Trophoblast cell (in vitro differentiated cells and primary cell): ENCODE results near the gene MX2.
A peak's percentile ranks its signal among the peaks of the same experiment; 100 is the strongest.

Source experiments
- DNase-seq, 2 donors: peaks; one replicate each; pipeline ENCODE4 v3.0.0-alpha.2; 2016
- H2AFZ ChIP-seq: 2 replicates; pipeline ENCODE4 v1.6.1; 2013; ENCODE audit warnings: low read length, moderate library complexity, mild to moderate bottlenecking; ENCODE audit not compliant: insufficient read depth, poor library complexity
- H2AK5ac ChIP-seq: 2 replicates; pipeline ENCODE4 v1.6.1; 2013; ENCODE audit warnings: mild to moderate bottlenecking, low read length
- H2BK120ac ChIP-seq: 2 replicates; pipeline ENCODE4 v1.6.1; 2013; ENCODE audit warnings: low read length, mild to moderate bottlenecking, moderate library complexity; ENCODE audit not compliant: insufficient read depth, poor library complexity
- H2BK12ac ChIP-seq: 2 replicates; pipeline ENCODE4 v1.6.1; 2013; ENCODE audit warnings: mild to moderate bottlenecking, low read length, moderate library complexity
- H2BK5ac ChIP-seq: 2 replicates; pipeline ENCODE4 v1.6.1; 2013; ENCODE audit warnings: low read length, low read depth, moderate library complexity, mild to moderate bottlenecking; ENCODE audit not compliant: poor library complexity
- H3K14ac ChIP-seq: 2 replicates; pipeline ENCODE4 v1.6.1; 2013; ENCODE audit warnings: mild to moderate bottlenecking, low read length
- H3K18ac ChIP-seq: 2 replicates; pipeline ENCODE4 v1.6.1; 2013; ENCODE audit warnings: mild to moderate bottlenecking, low read length
- H3K23ac ChIP-seq: 2 replicates; pipeline ENCODE4 v1.6.1; 2013; ENCODE audit warnings: low read length
- H3K27ac ChIP-seq: 2 replicates; pipeline ENCODE4 v1.5.1; 2013; ENCODE audit warnings: low read depth, mild to moderate bottlenecking, inconsistent platforms, low read length, moderate library complexity
- H3K27me3 ChIP-seq: 2 replicates; pipeline ENCODE4 v1.6.1; 2013; ENCODE audit warnings: inconsistent platforms, mild to moderate bottlenecking, low read length, moderate library complexity; ENCODE audit not compliant: insufficient read depth
- H3K36me3 ChIP-seq, 2 experiments: 1 replicate in 1 of 2; 2 replicates in 1 of 2; pipeline ENCODE4 v1.6.1; 2013; ENCODE audit warnings: low read length in 2 of 2, mild to moderate bottlenecking in 2 of 2, moderate library complexity in 1 of 2; ENCODE audit not compliant: insufficient read depth in 2 of 2, control insufficient read depth in 1 of 2
- H3K4ac ChIP-seq: 2 replicates; pipeline ENCODE4 v1.6.1; 2013; ENCODE audit warnings: low read depth, mild to moderate bottlenecking, low read length, moderate library complexity
- H3K4me1 ChIP-seq, 2 experiments: 1 replicate in 1 of 2; 2 replicates in 1 of 2; pipeline ENCODE4 v1.6.1; 2013; ENCODE audit warnings: low read length in 2 of 2, mild to moderate bottlenecking in 2 of 2, moderate library complexity in 1 of 2; ENCODE audit not compliant: insufficient read depth in 2 of 2, control insufficient read depth in 1 of 2
- H3K4me2 ChIP-seq: 2 replicates; pipeline ENCODE4 v1.6.1; 2013; ENCODE audit warnings: inconsistent platforms, mild to moderate bottlenecking, low read length, moderate library complexity
- H3K4me3 ChIP-seq: 2 replicates; pipeline ENCODE4 v1.5.1; 2013; ENCODE audit warnings: mild to moderate bottlenecking, low read depth, low read length, inconsistent platforms
- H3K79me1 ChIP-seq: one replicate; pipeline ENCODE4 v1.6.1; 2013; ENCODE audit warnings: low read length
- H3K79me2 ChIP-seq: 2 replicates; pipeline ENCODE4 v1.6.1; 2013; ENCODE audit warnings: low read length, mild to moderate bottlenecking; ENCODE audit not compliant: control insufficient read depth, insufficient read depth, poor library complexity
- H3K9ac ChIP-seq: 2 replicates; pipeline ENCODE4 v1.6.1; 2013; ENCODE audit warnings: mild to moderate bottlenecking, low read length
- H3K9me3 ChIP-seq: 2 replicates; pipeline ENCODE4 v1.6.1; 2013; ENCODE audit warnings: low read depth, mild to moderate bottlenecking, control low read depth, inconsistent platforms, low read length; ENCODE audit not compliant: insufficient read depth
- H4K12ac ChIP-seq: 2 replicates; pipeline ENCODE4 v1.6.1; 2013; ENCODE audit warnings: low read depth, mild to moderate bottlenecking, low read length, moderate library complexity
- H4K8ac ChIP-seq: 2 replicates; pipeline ENCODE4 v1.6.1; 2013; ENCODE audit warnings: low read depth, mild to moderate bottlenecking, low read length, moderate library complexity
- H4K91ac ChIP-seq: one replicate; pipeline ENCODE4 v1.6.1; 2013; ENCODE audit warnings: low read depth, mild to moderate bottlenecking, low read length, moderate library complexity
- WGBS: extraction: QIAGEN DNeasy Blood & Tissue Kit; methylation state at CpG from one replicate; pipeline ENCODE4 v1.1.7; 2013; ENCODE audit warnings: missing lambda C conversion rate; ENCODE audit not compliant: insufficient read length, insufficient coverage; ENCODE audit errors: extremely low coverage; 5-methylcytosine and 5-hydroxymethylcytosine counted together

MX2 gene

GRCh38 chr21:41348434-41348833, 13.4 kb upstream of the MX2 start:
- WGBS = no CpG with 5 or more reads among the region's 6 CpGs
- Histone ChIP-seq H2BK5ac (no peak overlapping the region), H4K8ac (no peak overlapping the region), H4K12ac (no peak overlapping the region), H3K4me3 (no peak overlapping the region), H4K91ac (no peak overlapping the region), H3K9ac (no peak overlapping the region), H3K4me1 (no peaks in the 10 kb centered on the region), H3K27me3 (no peaks in the 10 kb centered on the region), H3K4me2 (no peak overlapping the region), H3K79me2 (no peaks in the 10 kb centered on the region), H3K79me1 (no peaks in the 10 kb centered on the region), H2AFZ (no peak overlapping the region), H3K23ac (no peak overlapping the region), H3K4ac (no peak overlapping the region), H3K27ac (no peak overlapping the region), H2BK120ac (no peak overlapping the region), H3K18ac (no peak overlapping the region), H3K14ac (no peak overlapping the region), H2BK12ac (no peak overlapping the region), H3K36me3 (no peaks in the 10 kb centered on the region), H3K9me3 (peaks cover 2% of the 10 kb centered on the region), H2AK5ac (no peak overlapping the region)
- peak in 1 of 2 donors; percentile 72 for DNase-seq

- H3K79me2 ChIP-seq = no peaks in the 10 kb centered on the region
- H3K4me3 ChIP-seq = no peak overlapping the region
- H3K4me1 ChIP-seq = no peaks in the 10 kb centered on the region
- no peak overlapping the region for H2AK5ac ChIP-seq
- no peak overlapping the region for H4K8ac ChIP-seq
- no peaks in the 10 kb centered on the region for H3K27me3 ChIP-seq
- H3K4me2 ChIP-seq = no peak overlapping the region
- no peak overlapping the region for H2BK120ac ChIP-seq
- peaks cover 2% of the 10 kb centered on the region for H3K9me3 ChIP-seq
- no peak overlapping the region for H2BK12ac ChIP-seq
- no peak overlapping the region for H3K9ac ChIP-seq
- H2BK5ac ChIP-seq = no peak overlapping the region
- no peak overlapping the region for H2AFZ ChIP-seq
- no peak overlapping the region for H3K23ac ChIP-seq
- no peaks in the 10 kb centered on the region for H3K36me3 ChIP-seq
- no peak overlapping the region for H3K18ac ChIP-seq
- no peak for DNase-seq
- no peaks in the 10 kb centered on the region for H3K79me1 ChIP-seq
- no CpG with 5 or more reads among the region's 7 CpGs for WGBS
- H3K27ac ChIP-seq = no peak overlapping the region
- no peak overlapping the region for H3K14ac ChIP-seq
- no peak overlapping the region for H4K91ac ChIP-seq
- H4K12ac ChIP-seq = no peak overlapping the region
- no peak overlapping the region for H3K4ac ChIP-seq
Measured at GRCh38 chr21:41349126-41349525, 12.7 kb upstream of the MX2 start.

GRCh38 chr21:41349619-41350390, 12.0 kb upstream of the MX2 start:
- Histone ChIP-seq H3K18ac (no peak overlapping the region), H3K4me2 (no peak overlapping the region), H3K27me3 (no peaks in the 10 kb centered on the region), H3K9ac (no peak overlapping the region), H3K4me3 (no peak overlapping the region), H4K91ac (no peak overlapping the region), H3K79me1 (no peaks in the 10 kb centered on the region), H3K14ac (no peak overlapping the region), H2BK12ac (no peak overlapping the region), H3K27ac (no peak overlapping the region), H4K12ac (no peak overlapping the region), H3K23ac (no peak overlapping the region), H4K8ac (no peak overlapping the region), H3K79me2 (no peaks in the 10 kb centered on the region), H2AFZ (no peak overlapping the region), H2BK5ac (no peak overlapping the region), H3K4me1 (no peaks in the 10 kb centered on the region), H3K4ac (no peak overlapping the region), H3K36me3 (no peaks in the 10 kb centered on the region), H3K9me3 (peaks cover 2% of the 10 kb centered on the region), H2BK120ac (no peak overlapping the region), H2AK5ac (no peak overlapping the region)
- DNase-seq = no peak
- no CpG with 5 or more reads among the region's 19 CpGs for WGBS

- Histone ChIP-seq H3K14ac (no peak overlapping the region), H4K8ac (no peak overlapping the region), H3K4ac (no peak overlapping the region), H3K27me3 (no peaks in the 10 kb centered on the region), H3K18ac (no peak overlapping the region), H2BK5ac (no peak overlapping the region), H2BK12ac (no peak overlapping the region), H3K4me2 (no peak overlapping the region), H3K79me2 (no peaks in the 10 kb centered on the region), H2AFZ (no peak overlapping the region), H2BK120ac (no peak overlapping the region), H4K91ac (no peak overlapping the region), H4K12ac (no peak overlapping the region), H3K4me3 (no peak overlapping the region), H2AK5ac (no peak overlapping the region), H3K4me1 (no peaks in the 10 kb centered on the region), H3K23ac (no peak overlapping the region), H3K79me1 (no peaks in the 10 kb centered on the region), H3K27ac (no peak overlapping the region), H3K9ac (no peak overlapping the region), H3K9me3 (peaks cover 2% of the 10 kb centered on the region), H3K36me3 (no peaks in the 10 kb centered on the region)
- no CpG with 5 or more reads among the region's 16 CpGs for WGBS
- DNase-seq = no peak
Measured at GRCh38 chr21:41350436-41351155, 11.2 kb upstream of the MX2 start.
